ENCODE data around the gene PAF1.
"Not testable (repeated sequence)": the region's sequence is repeated elsewhere in the genome, so short reads cannot be mapped to it uniquely, and the experiment has no call there.

The PAF1 gene

GRCh38 chr19:39382991-39383828 lies 7.7 kb downstream of the PAF1 start:
- ATAC-seq (no peak), DNase-seq (ENCODE audit: low spot score in 2 of 2) (no peak)
- peak overlapping the region; percentile 78 for H3K27ac Mint-ChIP-seq
- H3K9me3 Mint-ChIP-seq = no peaks in the 10 kb centered on the region
- H3K4me3 Mint-ChIP-seq = no peak overlapping the region
- peaks cover 99% of the 10 kb centered on the region for H3K36me3 Mint-ChIP-seq
- H3K4me1 Mint-ChIP-seq = peaks cover 8% of the 10 kb centered on the region

- peaks cover 7% of the 10 kb centered on the region for H3K4me1 Mint-ChIP-seq
- no peak for ATAC-seq
- DNase-seq (ENCODE audit: low spot score in 2 of 2) = no peak
- no peaks in the 10 kb centered on the region for H3K9me3 Mint-ChIP-seq
- peaks cover 99% of the 10 kb centered on the region for H3K36me3 Mint-ChIP-seq
- H3K4me3 Mint-ChIP-seq = no peak overlapping the region
- H3K27ac Mint-ChIP-seq = peak overlapping the region; percentile 78
Measured at GRCh38 chr19:39381910-39382611, 8.8 kb downstream of the PAF1 start.

- DNase-seq (ENCODE audit: low spot score in 2 of 2) = no peak
- H3K4me3 Mint-ChIP-seq = no peak overlapping the region
- H3K4me1 Mint-ChIP-seq = peaks cover 7% of the 10 kb centered on the region
- ATAC-seq = no peak
- H3K36me3 Mint-ChIP-seq = peaks cover 95% of the 10 kb centered on the region
- peak overlapping the region; percentile 39 for H3K27ac Mint-ChIP-seq
- no peaks in the 10 kb centered on the region for H3K9me3 Mint-ChIP-seq
Measured at GRCh38 chr19:39380521-39381502, 10.1 kb downstream of the PAF1 start.

- no peak overlapping the region for H3K27ac Mint-ChIP-seq
- DNase-seq (ENCODE audit: low spot score in 2 of 2) (no peak), ATAC-seq (no peak)
Measured at GRCh38 chr19:39379865-39380396, 11.0 kb downstream of the PAF1 start.

GRCh38 chr19:39379366-39379765 lies 11.5 kb downstream of the PAF1 start:
- not testable (repeated sequence) for H3K27ac Mint-ChIP-seq; H3K4me3 Mint-ChIP-seq; DNase-seq (ENCODE audit: low spot score in 2 of 2); ATAC-seq; H3K9me3 Mint-ChIP-seq; H3K4me1 Mint-ChIP-seq
- H3K36me3 Mint-ChIP-seq = peaks cover 95% of the 10 kb centered on the region

More at GRCh38 chr19:39379865-39380396, 11.0 kb downstream of the PAF1 start:
- H3K4me3 Mint-ChIP-seq = no peak overlapping the region
- peaks cover 7% of the 10 kb centered on the region for H3K4me1 Mint-ChIP-seq
- no peaks in the 10 kb centered on the region for H3K9me3 Mint-ChIP-seq
- peaks cover 95% of the 10 kb centered on the region for H3K36me3 Mint-ChIP-seq

GRCh38 chr19:39377373-39378362 lies 13.2 kb downstream of the PAF1 start:
- H3K27ac Mint-ChIP-seq = peak overlapping the region; percentile 56
- H3K4me1 Mint-ChIP-seq = peaks cover 12% of the 10 kb centered on the region
- no peak overlapping the region for H3K4me3 Mint-ChIP-seq
- no peak for ATAC-seq
- DNase-seq (ENCODE audit: low spot score in 2 of 2) = no peak
- H3K36me3 Mint-ChIP-seq = peaks cover 78% of the 10 kb centered on the region
- H3K9me3 Mint-ChIP-seq = no peaks in the 10 kb centered on the region

GRCh38 chr19:39375929-39376328 lies 15.0 kb downstream of the PAF1 start:
- H3K9me3 Mint-ChIP-seq = no peaks in the 10 kb centered on the region
- DNase-seq (ENCODE audit: low spot score in 2 of 2) (no peak), ATAC-seq (no peak)
- H3K4me3 Mint-ChIP-seq = no peak overlapping the region
- peaks cover 70% of the 10 kb centered on the region for H3K36me3 Mint-ChIP-seq
- no peak overlapping the region for H3K27ac Mint-ChIP-seq
- H3K4me1 Mint-ChIP-seq = peaks cover 7% of the 10 kb centered on the region

- ATAC-seq (no peak), DNase-seq (ENCODE audit: low spot score in 2 of 2) (no peak)
- H3K4me1 Mint-ChIP-seq = peaks cover 6% of the 10 kb centered on the region
- H3K4me3 Mint-ChIP-seq = no peak overlapping the region
- peaks cover 65% of the 10 kb centered on the region for H3K36me3 Mint-ChIP-seq
- peak overlapping the region; percentile 0 for H3K27ac Mint-ChIP-seq
- no peaks in the 10 kb centered on the region for H3K9me3 Mint-ChIP-seq
Measured at GRCh38 chr19:39372941-39373340, 18.0 kb downstream of the PAF1 start.

GRCh38 chr19:39372047-39372802 lies 18.7 kb downstream of the PAF1 start:
- no peak for DNase-seq (ENCODE audit: low spot score in 2 of 2)
- Mint-ChIP-seq H3K36me3 (peaks cover 57% of the 10 kb centered on the region), H3K4me3 (no peak overlapping the region), H3K4me1 (peaks cover 6% of the 10 kb centered on the region), H3K9me3 (no peaks in the 10 kb centered on the region), H3K27ac (peak overlapping the region; percentile 3)
- no peak for ATAC-seq

- ATAC-seq (no peak), DNase-seq (ENCODE audit: low spot score in 2 of 2) (no peak)
- no peaks in the 10 kb centered on the region for H3K9me3 Mint-ChIP-seq
- peak overlapping the region; percentile 45 for H3K27ac Mint-ChIP-seq
- peaks cover 52% of the 10 kb centered on the region for H3K36me3 Mint-ChIP-seq
- H3K4me3 Mint-ChIP-seq = no peak overlapping the region
- peaks cover 6% of the 10 kb centered on the region for H3K4me1 Mint-ChIP-seq
Measured at GRCh38 chr19:39370735-39371134, 20.2 kb downstream of the PAF1 start.

- H3K4me1 Mint-ChIP-seq = peaks cover 6% of the 10 kb centered on the region
- no peaks in the 10 kb centered on the region for H3K9me3 Mint-ChIP-seq
- H3K4me3 Mint-ChIP-seq = no peak overlapping the region
- DNase-seq (ENCODE audit: low spot score in 2 of 2) = no peak
- H3K27ac Mint-ChIP-seq = no peak overlapping the region
- no peak for ATAC-seq
- H3K36me3 Mint-ChIP-seq = peaks cover 50% of the 10 kb centered on the region
Measured at GRCh38 chr19:39369200-39369599, 21.7 kb downstream of the PAF1 start.

- Mint-ChIP-seq H3K4me1 (peaks cover 9% of the 10 kb centered on the region), H3K36me3 (peaks cover 73% of the 10 kb centered on the region)
Measured at GRCh38 chr19:39365531-39365930, 25.4 kb downstream of the PAF1 start.

GRCh38 chr19:39363901-39364457 lies 26.9 kb downstream of the PAF1 start:
- ATAC-seq (peak; percentile 43), DNase-seq (ENCODE audit: low spot score in 2 of 2) (no peak)
- H3K9me3 Mint-ChIP-seq = no peaks in the 10 kb centered on the region
- H3K4me1 Mint-ChIP-seq = peaks cover 9% of the 10 kb centered on the region
- H3K4me3 Mint-ChIP-seq = no peak overlapping the region
- peak overlapping the region; percentile 18 for H3K27ac Mint-ChIP-seq
- peaks cover 73% of the 10 kb centered on the region for H3K36me3 Mint-ChIP-seq

More at GRCh38 chr19:39365531-39365930, 25.4 kb downstream of the PAF1 start:
- Mint-ChIP-seq H3K9me3 (no peaks in the 10 kb centered on the region), H3K4me3 (no peak overlapping the region), H3K27ac (no peak overlapping the region)
- DNase-seq (ENCODE audit: low spot score in 2 of 2) = no peak
- no peak for ATAC-seq

All from stimulated activated effector memory CD8-positive, alpha-beta T cell treated with anti-CD3 and anti-CD28 coated beads, Interleukin-12 subunit alpha, Interleukin-12 subunit beta, amount 100 ng/mL, for 72 hours (primary cell).